ENCODE results near the gene CERKL.

Gene CERKL

GRCh38 chr2:181682026-181682789, 25.3 kb upstream of the CERKL start:
- no peak overlapping the region for H3K4me3 ChIP-seq (replicated peaks; ENCODE audit: low read depth, low read length)
- no peak for TF ChIP-seq CTCF (IDR thresholded peaks at IDR 0.05; ENCODE audit: low read depth, low read length, missing control alignments)
- DNase-seq (ENCODE audit: extremely low read depth, low read depth), result no peak

GRCh38 chr2:181680937-181681811, 24.3 kb upstream of the CERKL start:
- 0 out of 2 replicates have a peak overlapping the region, but pooled peaks have one; percentile 5 for H3K4me3 ChIP-seq (replicated peaks; ENCODE audit: low read depth, low read length)
- TF ChIP-seq CTCF (IDR thresholded peaks at IDR 0.05; ENCODE audit: low read depth, low read length, missing control alignments), result no peak
- no peak for DNase-seq (ENCODE audit: extremely low read depth, low read depth)

GRCh38 chr2:181680055-181680936, 23.4 kb upstream of the CERKL start, which contains the start of gene NEUROD1:
Gene NEUROD1 (minus strand): TSS chr2:181680517. CDS start chr2:181678860, 1,657 bp downstream.
- DNase-seq (ENCODE audit: extremely low read depth, low read depth), result no peak
- H3K4me3 ChIP-seq (replicated peaks; ENCODE audit: low read depth, low read length), result 0 out of 2 replicates have a peak within 1 kb of the TSS, but pooled peaks have one; percentile 5
- no peak for TF ChIP-seq CTCF (IDR thresholded peaks at IDR 0.05; ENCODE audit: low read depth, low read length, missing control alignments)

- DNase-seq (ENCODE audit: extremely low read depth, low read depth), result no peak
- no peak for TF ChIP-seq CTCF (IDR thresholded peaks at IDR 0.05; ENCODE audit: low read depth, low read length, missing control alignments)
- no peak overlapping the region for H3K4me3 ChIP-seq (replicated peaks; ENCODE audit: low read depth, low read length)
Measured at GRCh38 chr2:181679544-181679979, 22.7 kb upstream of the CERKL start.

GRCh38 chr2:181678861-181679543, 22.1 kb upstream of the CERKL start:
- no peak overlapping the region for H3K4me3 ChIP-seq (replicated peaks; ENCODE audit: low read depth, low read length)
- TF ChIP-seq CTCF (IDR thresholded peaks at IDR 0.05; ENCODE audit: low read depth, low read length, missing control alignments), result no peak
- DNase-seq (ENCODE audit: extremely low read depth, low read depth), result no peak
